GM21390 (cell line): Measurements from ENCODE around the gene HPX.

Experiments used
- ATAC-seq: cut with Tn5 transposase; IDR thresholded peaks from one replicate; pipeline ENCODE4 v1.9.1; 2021; ENCODE audit not compliant: unreplicated experiment

The HPX gene, protein sequence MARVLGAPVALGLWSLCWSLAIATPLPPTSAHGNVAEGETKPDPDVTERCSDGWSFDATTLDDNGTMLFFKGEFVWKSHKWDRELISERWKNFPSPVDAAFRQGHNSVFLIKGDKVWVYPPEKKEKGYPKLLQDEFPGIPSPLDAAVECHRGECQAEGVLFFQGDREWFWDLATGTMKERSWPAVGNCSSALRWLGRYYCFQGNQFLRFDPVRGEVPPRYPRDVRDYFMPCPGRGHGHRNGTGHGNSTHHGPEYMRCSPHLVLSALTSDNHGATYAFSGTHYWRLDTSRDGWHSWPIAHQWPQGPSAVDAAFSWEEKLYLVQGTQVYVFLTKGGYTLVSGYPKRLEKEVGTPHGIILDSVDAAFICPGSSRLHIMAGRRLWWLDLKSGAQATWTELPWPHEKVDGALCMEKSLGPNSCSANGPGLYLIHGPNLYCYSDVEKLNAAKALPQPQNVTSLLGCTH

DNA sequence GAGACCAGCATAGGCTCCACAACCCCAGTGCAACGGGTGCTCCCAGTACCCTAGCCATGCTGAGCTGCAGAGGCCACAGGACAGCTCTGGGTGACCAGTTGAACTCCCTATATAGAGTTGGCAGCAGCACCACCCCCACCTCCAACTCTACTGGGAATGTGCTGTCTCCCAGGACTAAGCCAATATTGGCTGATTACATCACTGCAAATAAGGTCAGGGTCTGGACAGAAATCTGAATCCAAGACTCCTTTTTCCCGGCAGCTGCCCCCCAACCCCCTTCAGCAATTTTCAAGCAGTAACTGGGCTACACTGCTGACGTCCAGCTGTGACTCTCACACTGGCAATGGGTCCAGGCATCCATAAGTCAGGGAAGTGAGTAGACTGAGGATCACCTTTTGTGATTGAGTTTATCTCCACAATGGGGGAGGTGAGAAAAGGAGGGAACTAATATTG is at the start of gene HPX:
TSS of gene HPX (minus strand) at position 82 of the 453 bp plus-strand sequence. CDS start at position 58, 24 bp downstream.
- ATAC-seq = no peak

DNA sequence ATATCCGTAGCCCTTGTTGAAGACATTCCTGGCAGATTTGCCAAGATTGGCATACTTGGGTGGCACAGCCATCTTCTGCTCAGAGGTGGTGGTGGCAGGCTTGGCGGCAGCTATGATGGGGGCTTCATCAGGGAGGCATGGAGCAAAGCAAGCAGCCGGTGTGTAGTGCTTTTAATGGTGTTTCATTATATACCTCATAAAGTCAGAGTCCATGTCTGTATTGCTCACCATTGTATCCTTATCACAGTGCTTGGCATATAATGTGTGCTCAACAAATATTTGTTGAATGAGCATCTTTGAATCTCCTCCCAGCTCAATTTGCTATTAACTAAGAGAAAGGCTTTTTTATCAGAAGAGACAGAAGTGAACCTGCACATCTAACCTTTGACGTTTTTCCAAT is 48.5 kb upstream of the HPX start:
- ATAC-seq = no peak

DNA sequence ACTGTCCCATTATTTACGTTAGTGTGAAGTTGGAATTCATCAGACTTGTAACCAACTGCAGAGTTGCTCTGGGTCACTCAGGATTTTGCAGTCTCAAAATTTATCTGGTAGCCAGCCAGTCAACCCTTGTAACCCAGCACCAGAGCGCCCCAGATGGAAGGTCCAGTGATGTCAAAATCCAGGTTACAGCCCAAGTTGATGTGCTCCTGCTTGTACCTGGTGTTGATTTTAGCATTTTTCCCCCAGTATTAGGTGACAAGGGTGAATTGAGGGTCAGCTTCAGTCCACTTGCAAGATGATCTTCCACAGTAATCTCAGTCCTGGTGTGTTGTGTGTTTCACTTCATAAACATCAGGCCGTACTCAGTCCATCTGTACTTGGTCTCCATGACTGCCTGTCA is 48.0 kb upstream of the HPX start:
- ATAC-seq = no peak

DNA sequence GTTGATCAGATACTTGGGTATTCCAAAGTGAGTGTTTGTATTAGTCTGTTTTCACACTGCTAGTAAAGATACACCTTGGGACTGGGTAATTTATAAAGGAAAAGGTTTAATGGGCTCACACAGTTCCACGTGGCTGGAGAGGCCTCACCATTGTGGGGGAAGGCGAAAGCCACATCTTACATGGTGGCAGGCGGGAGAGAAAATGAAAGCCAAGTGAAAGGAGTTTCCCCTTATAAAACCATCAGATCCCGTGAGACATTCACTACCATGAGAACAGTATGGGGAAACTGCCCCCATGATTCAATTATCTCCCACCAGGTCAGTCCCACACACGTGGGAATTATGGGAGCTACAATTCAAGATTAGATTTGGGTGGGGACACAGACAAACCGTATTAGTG is 47.6 kb upstream of the HPX start:
- ATAC-seq = no peak

DNA sequence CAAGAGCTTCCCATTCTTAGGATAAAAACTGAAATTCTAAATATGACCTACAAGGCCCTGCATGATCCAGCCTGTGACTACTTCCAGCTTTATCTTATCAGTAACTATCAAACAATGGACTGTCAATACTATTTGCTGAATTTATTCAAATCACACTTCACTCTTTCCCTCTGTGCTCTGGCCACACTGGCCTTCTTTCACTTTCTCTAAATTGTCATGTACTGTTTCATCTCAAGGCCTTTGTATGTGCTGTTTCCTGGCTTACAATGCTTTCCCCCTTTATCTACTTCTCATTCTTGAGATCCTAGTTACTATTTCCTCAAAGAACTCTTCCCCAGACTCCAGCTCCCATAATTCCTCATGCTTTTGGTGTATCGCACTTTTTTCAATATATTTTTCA is 46.2 kb upstream of the HPX start:
- ATAC-seq = no peak

DNA sequence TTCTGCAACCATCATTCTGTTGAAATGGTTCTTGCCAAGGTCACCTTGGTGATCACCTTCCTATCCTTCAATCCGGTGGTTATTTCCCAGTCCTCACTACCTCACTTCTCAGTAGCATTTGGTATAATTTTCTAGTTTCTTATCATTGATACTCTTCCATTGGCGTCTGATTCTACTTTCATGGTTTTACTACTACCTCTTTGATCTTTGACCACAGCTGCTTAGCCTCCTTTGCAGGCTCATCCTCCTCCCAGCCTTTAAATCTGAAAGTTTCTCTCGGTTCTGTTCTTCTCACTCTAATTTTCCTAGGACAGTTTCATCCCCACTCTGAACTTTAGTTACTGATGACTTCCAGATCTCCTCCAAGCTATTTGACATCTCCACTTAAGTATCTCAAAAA is 45.5 kb upstream of the HPX start:
- ATAC-seq = no peak

DNA sequence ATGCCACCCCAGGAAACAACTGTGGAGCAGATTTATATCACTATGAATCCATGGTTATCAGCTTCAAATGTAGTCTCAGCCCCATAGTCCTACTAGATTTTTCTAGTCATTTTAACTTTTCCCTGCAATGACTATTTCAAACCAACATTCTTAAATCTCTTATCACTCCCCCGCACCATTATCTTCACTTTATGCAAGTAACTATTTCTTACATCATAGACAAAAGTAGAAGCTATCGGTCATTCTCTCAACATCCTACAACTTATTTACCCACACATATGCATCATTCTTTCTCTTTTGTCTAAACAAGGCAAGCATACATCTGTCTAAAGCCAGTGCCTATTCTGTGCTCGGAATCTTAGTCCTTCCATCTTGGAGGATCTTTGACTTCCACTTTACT is 44.9 kb upstream of the HPX start:
- ATAC-seq = no peak

DNA sequence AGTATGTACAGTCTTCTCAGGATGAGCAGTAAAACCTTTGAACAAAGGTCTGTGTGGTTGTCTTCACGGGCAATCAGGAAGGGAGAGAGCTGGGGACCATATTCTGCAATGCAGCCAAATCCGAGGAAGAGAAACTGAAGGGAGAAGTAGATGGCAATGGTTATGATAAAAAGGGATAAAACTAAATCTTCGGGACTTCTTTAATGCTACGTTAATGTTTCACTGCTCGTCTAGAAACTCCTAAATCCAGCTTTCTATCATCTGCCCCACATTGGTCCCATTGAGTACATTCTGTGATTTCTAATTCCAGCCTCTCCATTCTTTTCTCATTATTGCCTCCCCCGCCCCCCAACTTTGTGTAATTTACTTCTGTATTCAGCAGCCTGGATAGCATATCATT is 42.2 kb upstream of the HPX start:
- no peak for ATAC-seq

DNA sequence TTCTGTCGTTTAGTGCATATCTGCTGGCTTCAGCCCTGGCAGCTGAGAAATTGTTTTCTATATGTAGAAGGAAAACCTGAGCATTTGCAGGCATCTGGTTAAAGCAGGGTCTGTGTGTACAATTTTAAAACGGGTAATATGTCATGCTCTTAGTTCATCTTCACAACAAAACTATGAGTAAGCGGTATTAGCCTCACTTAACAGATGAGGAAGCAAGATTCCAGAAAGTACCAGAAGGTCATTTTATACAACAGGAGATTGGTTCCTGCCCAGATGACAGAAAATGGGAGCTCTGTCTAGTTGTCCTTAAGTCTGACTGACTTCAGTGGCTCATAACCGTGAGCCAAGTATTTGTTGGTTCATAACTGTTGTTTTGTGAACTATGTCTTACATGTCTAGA is 41.7 kb upstream of the HPX start:
- ATAC-seq = no peak

DNA sequence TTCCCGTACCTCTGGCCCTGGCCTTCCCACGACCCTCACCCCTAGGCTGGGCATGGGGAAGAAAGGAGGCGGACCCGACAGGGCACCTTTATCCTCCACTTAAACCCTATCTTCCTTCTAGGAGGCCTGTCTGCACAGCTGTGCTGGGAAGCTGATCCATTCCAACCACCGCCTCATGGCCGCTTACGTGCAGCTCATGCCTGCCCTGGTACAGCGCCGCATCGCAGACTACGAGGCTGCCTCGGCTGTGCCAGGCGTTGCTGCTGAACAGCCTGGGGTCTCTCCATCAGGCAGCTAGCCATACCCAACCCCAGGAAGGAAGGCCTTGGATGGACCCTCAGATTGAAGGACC is 41.1 kb upstream of the HPX start:
- ATAC-seq = no peak

DNA sequence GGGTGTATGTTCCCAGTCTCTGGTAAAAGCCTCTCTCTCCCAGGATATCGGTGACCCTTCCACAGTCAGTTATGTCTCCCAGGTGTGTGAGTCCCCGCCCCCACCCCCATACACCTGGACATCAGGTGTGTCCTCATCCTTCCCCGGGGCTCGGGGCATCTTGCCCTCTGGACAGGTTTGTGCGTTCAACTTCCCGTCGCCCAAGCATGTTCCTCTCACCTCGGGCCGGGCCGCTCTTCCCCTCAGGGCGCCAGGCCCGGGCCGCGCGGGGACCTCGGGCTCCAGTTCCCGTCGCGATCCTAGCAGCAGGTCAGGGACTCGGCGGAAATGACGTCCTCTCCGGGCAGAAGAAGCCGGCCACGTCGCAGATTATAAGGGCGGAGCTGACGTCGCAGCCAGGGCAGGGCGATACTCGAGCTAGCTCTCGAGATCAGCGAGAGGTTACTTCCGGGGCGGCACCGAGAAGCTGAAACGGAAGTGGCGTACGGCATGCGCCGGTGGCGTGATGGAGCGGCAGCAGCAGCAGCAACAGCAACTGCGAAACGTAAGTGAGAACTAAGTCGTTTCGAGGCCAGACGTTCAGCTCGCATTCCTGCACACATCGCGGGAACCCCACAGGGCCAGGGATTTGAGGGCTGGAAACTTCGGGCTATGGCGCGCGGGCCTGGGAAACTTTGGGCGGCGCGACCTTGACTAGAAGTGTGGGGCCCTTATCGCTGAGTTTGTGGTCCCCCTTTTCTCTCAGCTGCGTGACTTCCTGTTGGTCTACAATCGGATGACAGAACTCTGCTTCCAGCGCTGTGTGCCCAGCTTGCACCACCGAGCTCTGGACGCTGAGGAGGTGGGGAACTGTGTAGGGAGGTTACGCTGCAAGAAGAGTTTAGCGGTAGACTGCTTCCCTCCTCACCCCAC is 40.5 kb upstream of the HPX start, which contains the start of the genes ARFIP2 and TIMM10B:
TSS of gene ARFIP2 (minus strand) at position 320 of the 912 bp plus-strand sequence. CDS start 910 bp downstream, outside the sequence.
TSS of gene TIMM10B (plus strand) at position 490 of the 912 bp plus-strand sequence. CDS start at position 506, 16 bp downstream.
- ATAC-seq = peak; percentile 99

DNA sequence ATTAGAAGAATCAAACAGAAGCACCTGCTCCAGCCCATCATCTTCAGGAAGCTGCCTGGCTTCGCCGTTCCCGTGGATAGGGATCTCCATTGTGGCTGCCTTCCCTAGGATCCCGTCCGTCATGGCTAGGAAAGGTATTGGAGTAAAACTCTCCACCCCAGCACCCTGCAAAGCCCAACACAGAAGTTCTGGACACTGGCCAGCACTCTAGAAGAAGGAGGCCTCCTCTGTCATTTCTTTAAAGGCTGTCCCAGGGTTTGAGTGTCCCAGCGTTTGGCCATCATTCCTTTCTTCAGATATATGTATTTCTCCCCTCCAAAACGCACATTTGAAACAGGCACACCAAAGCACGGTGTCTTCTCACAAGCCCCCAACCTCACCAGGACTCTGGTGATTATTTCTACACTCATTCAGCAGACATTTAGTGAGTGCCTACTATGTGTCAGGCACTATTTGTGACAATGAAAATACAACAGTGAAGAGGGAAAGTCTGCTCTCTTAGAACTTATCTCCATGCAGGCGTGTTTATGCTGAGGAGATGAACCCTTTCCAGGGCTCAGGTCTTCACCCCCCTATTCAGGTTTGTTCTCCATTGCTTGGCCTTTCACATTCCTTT is 39.6 kb upstream of the HPX start:
- no peak for ATAC-seq

DNA sequence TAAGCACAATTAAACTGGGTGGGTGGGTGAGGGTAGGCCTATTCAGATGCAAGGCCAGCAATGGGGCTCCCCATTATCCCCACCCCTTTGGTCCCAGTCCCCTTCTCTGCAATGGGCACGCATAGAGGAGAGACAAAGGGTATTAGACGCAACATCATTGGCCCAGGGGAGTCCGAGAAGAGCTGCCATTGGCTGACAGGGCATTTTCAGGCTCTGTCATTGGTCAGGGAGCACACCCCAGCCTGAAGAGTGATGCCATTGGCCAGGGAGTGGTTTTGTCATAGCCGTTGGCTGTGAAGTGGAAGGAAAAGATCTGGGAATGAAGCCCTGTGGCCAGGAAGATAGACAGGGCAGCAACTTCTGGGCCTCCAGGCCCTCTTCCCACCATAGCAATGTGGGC is 35.8 kb upstream of the HPX start:
- ATAC-seq = no peak

DNA sequence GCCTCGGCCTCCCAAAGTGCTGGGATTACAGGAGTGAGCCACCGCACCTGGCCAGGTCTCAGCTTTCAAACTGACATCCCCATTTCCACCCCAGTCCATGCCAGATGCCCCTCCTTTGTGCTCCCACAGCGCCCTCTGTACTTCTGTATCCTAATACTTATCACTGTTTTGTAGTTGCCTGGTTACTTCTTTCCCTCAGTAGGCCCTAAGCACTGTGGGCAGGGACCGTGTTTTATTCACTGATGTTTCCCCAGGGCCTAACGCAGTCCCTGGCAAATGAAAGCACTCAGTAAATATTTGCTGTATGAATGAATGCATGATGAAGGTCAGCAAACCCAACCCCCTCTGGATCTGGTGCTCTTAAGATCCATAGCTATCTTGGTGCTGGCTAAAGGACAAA is 35.1 kb upstream of the HPX start:
- ATAC-seq = no peak

DNA sequence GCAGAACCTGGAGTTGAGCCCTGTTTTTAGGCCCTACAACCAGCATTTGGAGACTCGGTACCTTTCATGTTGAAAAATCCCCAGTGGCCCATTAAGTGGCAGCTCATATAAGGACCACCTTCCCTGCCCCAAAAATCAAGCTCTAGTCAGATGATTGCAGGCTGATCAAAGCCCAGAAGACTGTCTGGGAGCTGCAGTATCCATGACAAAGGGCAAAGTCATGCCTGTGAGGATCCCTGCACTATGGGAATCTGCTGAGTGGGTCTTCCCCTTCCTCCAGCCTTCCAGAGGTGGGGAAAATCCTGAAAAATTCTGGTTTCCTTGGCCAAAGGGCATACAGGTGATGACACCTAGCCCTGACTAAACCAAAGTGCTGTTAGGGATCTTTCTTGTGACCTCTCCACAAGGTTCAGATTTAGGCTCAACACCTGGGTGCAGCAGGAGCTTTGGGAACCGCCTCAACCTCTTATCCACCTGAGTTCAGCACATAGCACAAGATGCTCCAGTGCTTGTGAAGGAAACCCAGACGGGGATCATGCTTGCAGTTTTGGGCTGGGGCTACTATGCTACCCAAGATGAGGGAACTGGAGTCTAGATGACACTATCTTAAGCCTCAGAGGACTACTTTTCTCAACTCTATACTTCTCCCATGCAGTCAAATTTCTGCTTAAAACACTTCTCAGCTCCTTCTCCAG is 34.2 kb upstream of the HPX start:
- no peak for ATAC-seq

DNA sequence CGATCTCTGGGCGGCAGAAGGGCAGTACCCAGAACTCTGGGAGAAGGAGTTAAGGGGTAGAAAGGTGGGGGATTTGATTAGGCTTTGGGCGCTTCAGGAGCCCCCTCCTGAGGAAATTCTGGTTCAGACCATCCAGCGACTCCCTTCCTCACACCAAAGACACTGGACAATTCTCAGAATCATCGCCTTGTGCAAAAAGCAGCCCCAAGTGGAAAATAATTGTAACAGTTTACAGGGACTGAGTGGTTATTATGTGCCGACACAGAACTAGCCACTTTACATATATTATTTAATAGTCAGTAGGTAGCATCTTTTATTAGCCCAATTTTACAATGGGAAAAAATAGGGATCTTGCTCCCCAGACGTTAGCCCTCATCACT is 33.6 kb upstream of the HPX start:
- ATAC-seq = peak; percentile 1

DNA sequence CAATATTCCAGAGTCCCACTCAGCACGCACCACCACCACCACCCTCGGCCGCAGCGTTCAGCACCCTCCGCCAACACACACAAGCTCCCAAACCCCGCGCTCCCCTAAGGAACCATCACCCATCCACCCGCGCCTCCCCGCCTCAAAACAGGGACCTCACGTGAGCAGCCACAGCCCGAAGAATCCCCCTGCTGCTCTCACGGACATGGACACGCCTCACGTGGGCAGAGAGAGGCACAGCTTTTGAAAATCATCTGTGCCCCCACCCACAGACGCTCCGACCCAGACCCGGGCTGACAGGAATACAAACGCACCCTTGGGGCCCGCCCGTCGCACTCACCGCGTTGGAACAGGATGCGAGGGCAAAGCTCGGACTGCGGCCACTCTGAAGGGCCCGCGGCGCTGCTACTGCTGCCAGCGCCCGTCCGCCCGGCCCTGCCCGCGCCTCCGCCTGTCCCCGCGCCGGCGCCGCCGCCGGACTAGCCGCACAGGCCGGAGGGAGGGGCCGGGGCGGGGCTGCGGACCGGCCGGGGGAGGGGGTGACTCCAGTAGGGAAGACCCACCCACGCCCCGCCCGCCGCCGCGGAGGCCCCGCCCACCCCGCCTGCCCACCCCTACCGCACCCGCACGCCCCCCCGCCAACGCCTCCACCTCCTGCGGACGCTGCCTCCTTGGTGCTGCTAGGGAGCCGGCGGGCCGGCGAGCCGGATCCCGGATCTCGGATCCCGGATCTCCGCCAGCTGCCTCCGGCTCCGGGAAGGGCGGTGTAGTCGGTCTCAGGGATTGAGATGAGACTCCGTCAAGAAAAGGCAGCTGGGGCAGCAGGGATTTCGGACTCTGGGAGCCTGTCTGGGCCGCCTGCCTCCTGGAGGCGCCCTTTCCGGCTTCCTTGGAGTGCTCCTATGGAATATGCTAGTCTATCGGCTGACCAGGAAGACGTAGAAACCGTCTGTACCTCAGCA is 32.9 kb upstream of the HPX start, which contains the start of gene TRIM3:
TSS of gene TRIM3 (minus strand) at position 491 of the 962 bp plus-strand sequence. CDS start 8,246 bp downstream, outside the sequence.
- ATAC-seq = peak; percentile 68

DNA sequence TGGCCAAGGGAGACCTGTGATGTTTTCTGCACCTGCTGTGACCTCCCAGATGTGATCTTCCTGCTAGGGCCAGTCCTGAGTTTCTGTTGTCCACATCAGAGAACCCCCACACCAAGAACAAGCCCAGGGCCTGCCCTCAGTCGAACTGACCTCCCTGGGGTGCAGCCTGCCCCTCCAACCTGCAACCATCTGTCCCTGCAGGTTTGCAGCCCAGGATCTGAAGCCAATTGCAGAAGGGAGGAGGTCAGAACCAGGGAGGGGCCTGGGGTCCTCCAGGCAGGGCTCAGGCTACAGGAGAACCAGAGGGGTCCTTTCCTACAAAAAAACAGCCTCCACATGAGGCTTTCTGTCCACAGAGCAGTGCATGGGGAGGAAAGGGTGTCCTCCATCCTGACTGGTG is 32.1 kb upstream of the HPX start:
- ATAC-seq = no peak

DNA sequence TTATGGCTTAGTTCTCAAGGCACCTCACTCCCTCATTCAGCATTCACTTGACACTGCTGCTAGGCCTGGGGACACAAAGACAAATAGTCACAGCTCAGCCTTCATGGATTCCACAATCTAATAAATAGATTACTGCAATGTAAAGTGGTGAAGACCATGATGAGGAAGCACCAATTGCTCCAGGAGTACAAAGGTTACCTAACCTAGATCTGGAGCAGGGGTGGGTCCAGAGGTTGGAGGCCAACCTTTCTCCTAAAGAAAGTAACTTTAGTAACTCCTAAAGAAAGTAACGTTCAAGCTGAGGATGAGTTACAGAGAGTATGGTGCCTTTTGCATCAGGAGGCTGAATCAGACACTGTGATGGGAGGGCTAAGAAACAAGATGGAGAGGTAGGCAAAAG is 28.8 kb upstream of the HPX start:
- no peak for ATAC-seq
